Stimulated activated naive CD4-positive, alpha-beta T cell (primary cell): ENCODE results near the gene TSPAN16.

Experiments used
- DNase-seq, 6 experiments: peaks; one replicate each; lab custom pipeline; 2025; lab: John Stamatoyannopoulos, UW

TSPAN16 gene, protein sequence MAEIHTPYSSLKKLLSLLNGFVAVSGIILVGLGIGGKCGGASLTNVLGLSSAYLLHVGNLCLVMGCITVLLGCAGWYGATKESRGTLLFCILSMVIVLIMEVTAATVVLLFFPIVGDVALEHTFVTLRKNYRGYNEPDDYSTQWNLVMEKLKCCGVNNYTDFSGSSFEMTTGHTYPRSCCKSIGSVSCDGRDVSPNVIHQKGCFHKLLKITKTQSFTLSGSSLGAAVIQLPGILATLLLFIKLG

DNA sequence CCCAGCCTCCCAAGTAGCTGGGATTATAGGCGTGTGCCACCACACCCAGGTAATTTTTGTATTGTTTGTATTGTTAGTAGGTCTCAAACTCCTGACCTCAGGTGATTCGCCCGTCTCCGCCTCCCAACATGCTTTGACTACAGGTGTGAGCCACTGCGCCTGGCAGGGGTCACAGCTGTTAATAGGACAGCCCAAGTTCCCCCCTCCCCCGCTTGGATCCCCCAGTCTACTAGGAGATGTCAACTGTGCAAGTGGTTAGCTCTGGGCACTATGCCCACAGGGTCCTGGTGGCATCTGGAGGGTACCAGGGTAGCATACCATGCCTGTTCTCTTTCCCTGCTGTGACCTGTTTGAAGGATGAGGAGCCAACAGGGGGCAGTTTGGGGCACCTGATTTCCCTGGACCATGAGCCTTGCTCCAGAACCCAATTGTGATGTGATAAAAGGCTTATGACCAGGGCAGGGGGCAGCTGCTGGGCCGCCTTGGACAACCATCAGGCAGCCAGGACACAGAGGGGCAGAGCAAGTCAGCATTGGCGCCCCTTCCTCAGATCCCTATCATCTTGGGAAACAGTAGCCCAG lies at the start of gene TSPAN16:
TSPAN16 (plus strand) TSS at position 496 of the 581 bp plus-strand sequence. CDS start 138 bp downstream, outside the sequence.
- DNase-seq, result no peak

DNA sequence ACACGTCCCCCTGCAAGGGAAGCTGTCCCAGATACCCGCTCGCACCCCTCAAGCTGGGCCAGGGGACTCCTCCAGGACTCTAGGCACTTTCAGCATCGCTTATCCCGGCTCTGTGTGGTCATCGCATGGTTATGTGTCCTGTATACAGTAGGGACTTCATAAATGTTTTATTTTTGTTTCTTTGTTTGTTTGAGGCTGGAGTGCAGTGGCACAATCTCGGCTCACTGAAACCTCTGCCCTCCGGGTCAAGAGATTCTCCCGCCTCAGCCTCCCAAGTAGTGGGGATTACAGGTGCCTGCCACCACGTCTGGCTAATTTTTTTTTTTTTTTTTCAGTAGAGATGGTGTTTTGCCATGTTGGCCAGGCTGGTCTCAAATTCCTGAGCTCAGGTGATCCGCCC lies 49.0 kb upstream of the TSPAN16 start:
- DNase-seq, result no peak

DNA sequence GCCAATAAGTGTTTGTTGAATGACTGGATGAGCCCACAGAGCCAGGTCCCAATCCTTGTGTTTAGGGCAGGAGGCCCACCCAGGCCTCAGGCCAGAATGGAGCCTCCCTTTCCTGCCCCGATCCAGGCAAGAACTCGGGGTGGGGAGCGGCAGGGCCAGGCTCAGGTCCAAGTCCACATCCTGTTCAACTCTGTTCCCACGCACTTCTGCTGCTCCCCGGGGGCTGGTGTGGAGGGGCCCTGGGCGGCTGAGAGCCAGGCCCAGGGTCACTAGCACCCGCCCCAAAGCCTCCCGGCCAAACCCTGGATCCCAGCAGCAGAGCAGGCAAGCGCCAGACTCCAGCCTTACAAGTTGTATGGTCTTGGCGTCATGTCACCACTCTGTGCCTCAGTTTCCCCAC lies 48.6 kb upstream of the TSPAN16 start:
- DNase-seq, result no peak

DNA sequence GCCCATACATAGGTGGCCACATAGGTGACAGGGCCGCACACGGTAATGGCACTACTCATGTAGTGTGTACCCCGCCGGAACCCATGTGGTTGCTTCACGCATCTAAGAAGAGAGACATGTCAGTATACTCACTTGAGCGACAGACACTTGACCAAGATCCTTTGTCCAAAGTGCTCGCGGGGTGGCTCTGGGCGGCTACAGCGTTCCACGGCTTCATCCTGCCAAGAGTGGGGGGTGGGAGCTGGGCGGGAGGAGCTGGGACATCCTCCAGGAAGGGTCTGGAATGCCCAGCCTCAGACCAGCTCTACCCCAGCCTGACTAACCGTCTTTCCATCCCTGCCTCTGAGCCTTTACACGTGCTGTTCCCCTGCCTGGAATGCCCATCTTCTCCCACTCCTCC lies 48.0 kb upstream of the TSPAN16 start:
- no peak for DNase-seq

DNA sequence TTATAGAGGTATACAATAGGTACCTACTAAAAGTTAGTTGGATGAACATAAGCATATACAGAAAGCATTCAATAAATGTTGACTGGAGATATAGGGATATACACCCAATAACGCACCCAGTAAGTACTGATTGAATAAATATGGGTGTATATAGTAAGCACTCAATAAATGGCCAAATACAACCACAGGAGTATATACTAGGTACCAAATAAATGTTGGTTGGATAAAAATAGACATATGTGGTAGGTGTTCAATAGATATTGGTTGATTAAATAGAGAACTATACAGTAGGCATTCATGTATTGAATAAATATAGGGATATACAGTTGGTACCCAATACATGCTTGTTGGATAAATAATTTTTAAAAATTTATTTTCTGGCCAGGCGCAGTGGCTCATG lies 47.1 kb upstream of the TSPAN16 start:
- DNase-seq, result no peak

DNA sequence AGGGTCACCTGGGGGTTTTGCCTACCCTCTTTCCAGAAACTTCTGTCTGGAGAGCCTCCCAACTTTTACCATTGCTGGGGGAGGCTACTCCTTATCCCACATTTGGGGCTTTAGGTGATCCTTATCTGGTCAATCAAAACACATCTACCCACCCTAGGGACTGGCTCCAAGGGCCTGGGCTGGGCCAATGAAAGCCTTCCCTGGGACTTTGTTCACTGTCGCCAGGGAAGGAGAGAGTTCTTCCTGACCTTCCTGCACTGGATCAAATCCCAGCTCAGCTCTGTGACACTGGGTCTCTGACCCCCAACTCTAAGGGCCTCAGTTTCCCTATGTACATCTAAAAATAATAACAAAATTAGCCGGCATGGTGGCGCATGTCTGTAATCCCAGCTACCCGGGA lies 44.7 kb upstream of the TSPAN16 start:
- no peak for DNase-seq

DNA sequence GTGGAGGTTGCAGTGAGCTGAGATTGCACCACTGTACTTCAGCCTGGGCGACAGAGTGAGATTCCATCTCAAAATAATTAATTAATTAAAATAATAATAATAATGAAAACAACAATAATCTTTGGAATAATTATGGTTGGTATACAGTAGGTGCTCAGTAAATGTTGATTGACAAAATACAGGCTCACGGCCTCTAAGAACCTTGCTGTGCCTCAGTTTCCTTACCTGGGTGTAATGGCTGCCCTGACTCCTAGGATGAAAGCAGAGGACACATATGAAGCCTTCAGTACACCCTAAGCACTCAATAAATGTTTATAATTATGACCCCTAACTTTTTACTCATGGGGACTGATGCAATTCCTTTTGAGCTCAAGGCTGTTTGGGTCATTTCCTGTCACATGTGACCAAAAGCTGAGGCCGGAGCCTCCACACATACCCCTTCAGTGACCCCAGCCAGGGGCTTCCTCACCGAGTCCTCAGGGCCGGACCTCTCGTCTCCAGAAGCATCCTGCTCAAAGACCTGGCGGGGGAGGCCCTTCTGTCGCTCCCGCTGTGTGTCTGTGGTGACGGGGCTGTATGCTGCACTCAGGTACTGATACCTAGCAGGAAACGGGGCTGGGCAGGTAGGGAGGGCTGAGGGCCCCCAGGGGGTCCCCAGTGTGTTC lies 44.2 kb upstream of the TSPAN16 start:
- no peak for DNase-seq

DNA sequence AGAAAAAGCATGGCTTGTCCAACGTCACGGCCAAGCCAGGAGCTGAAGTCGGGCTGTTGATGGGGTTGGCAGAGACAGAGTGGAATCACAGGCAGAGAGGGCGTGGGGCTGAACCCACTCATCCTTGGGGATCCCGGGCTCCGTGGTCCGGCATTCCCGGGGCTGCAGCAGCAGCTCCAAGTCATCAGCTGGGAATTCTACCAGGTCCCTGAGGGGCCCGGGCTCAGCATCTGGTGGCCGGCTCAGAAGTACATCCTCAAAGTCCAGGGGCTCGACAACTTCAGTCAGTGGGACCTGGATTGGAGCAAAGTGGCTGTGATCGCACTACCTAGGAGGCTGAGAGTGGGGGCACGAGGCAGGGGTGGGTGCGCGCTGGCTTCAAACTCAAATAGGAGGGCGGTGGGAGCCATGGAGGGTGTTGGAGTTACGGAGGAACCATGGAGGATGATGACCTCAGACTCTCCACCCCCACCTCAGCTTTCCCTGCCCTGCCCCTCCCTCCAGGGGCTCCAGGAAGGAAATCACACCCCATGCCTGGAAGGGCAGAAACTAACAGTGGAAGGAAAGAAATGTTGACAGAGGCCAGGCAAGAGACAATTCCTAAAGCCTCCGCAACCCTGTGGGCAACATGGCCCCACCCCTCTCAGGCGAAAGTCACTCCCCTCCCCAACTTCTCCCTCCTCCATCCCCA lies 43.1 kb upstream of the TSPAN16 start:
- DNase-seq, result no peak

DNA sequence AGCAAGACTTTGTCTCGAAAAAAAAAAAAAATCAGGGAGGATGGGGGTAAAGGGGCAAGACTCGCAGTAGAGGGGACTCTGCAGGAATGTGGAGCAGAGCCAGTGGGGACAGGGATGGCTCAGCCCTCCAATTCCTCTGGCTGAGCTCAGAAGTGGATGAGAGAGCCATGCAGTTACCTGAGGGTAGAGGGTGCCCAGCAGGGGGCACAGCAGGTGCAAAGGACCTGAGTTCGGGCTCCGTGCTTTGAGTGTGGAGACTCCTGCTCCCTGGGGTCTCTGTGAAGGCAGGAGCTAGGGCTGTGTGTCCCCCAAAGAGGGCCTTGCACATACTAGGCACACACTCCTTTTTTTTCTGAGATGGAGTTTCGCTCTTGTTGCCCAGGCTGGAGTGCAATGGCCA lies 41.3 kb upstream of the TSPAN16 start:
- no peak for DNase-seq

DNA sequence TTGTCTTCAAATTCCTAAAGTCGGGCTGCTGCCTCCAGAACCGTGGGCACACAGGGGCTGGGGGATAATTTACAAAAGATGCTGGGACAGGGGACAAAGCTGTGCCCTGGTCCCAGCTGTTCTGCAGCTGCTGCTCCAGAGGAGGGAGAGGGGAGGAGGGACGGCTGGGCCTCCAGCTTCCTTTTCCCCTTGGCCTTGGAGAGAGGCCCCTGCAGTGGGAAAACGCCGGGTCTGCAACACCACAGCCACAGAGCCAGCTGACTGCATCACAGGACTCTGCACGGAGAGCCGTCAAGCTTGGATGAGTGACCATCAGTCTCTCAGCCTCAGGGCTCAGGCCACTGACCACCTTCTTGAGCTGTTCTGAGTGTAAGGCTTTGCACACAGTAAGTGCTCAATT lies 39.8 kb upstream of the TSPAN16 start:
- no peak for DNase-seq

DNA sequence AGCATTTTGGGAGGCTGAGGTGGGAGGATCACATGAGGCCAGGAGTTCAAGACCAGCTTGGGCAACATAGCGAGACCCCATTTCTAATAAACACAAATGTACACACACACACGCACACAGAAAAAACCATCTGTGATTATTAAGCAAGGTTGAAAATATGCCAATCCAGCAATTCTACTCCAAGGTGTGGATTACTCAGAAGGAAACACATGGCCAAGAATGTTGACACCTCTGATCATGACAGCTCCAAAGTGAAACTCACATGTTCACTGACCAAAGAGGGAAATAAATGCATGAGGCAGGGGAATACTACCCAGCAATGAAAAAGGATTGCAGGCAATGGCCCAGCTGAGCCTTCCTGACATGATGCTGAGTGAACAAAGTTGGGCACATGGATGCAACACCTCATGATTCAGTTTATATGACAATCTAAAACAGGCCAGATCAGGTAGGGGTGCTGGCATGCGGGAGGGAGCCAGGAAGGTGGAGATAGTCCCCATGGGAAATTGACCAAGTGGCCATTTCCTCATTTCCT lies 38.0 kb upstream of the TSPAN16 start:
- DNase-seq, result no peak

DNA sequence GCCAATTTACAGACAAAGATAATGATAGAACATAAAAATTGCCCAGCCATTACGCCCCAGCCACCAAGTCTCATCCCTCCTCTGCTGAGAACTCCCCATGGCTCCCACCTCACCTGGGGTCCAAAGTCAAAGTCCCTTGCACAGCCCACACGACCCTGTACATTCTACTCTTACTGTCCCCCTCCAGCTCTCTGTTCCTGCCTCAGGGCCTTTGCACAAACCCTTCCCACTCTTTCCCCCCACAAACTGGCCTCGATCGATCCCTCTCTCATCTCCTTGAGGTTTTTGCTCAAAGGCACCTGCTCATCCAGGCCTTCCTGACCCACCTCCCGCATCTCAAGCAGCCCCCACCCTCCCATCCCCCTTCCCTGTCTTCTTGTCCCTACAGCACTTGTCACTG lies 35.0 kb upstream of the TSPAN16 start:
- no peak for DNase-seq

DNA sequence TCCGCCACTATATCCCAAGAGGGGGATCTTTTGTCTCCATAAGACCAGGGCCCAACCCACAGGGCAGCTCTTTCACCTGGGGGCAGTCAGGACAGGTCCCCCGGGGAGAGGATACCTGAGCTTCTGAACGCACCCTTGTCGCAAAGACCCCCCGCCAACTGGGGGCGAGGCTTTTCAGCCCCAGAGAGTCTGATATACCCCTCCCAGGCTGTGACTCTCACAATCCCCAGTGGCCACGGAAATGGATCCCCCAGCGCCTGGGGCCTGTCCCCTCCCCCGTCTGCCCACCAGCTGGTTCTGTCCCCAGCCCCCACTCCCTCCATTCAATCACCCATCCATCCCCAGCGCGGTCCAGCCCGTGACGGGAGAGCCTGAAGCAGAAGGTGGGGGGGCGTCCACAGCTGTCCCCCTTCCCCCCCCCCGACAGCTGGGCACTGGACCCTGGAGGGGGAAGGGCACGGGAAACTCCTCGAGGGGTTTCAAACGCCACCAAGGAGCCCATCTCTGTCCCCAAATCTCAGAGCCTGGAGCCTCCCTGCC lies 34.5 kb upstream of the TSPAN16 start:
- DNase-seq, result no peak

DNA sequence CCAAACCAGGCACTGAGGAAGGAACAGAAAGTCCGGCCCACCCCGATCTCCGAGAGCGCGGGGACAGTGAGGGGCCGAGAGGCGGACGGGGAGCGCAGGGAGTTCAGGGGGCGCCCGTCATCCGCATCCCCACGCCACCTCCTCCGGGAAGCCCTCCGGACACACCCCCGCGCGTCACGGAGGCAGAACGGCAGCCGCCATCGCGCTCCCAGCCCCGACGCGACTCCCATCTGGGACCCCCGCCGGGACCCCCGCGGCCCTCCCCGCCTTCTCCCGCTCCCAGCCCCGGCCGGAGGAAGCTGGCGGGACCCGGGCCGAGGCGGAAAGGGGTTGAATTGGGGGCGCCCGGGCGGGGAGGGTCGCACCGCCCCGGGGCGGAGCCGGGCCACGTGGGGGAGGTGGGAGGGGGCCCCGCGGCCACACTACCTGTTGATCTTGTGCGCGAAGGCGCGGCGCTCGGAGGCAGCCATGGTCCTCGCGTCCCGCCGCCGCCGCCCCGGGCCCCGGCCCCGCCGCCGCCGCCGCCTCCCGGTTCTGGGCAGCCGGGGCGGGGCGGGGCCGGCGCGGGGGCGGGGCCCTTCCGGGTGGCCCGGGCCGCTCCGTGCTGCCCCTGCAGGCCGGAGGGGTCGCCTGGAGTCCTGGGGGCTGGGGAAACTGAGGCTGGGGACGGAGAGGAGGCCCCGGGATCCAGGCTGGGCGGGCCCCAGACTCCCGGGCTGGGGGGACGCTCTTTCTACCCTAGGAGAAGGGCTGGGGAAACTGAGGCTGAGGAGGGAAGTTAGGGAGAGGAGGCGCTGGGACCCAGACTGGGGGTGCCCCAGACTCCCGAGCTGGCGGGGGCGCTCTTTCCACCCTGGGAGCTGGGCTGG lies 33.8 kb upstream of the TSPAN16 start, which contains the start of gene DOCK6:
DOCK6 (minus strand) TSS at position 554 of the 869 bp plus-strand sequence; CDS start at position 470, 84 bp downstream.
- no peak for DNase-seq

DNA sequence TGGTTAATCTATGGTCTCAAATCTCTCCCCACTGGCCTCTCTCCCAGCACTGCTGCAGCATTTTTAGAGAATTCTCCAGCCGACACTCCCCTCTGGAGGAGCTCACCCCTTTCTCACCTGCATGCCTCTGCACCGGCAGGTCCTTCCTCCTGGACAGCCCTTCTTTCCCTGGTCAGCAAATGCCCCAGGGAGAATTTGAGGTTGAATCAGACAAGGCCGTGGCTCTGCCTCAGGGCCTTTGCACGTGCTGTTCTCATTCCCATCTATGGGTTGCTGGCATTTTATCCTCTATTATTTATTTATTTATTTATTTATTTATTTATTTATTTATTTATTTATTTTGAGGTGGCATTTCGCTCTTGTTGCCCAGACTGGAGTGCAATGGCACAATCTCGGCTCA lies 32.2 kb upstream of the TSPAN16 start:
- no peak for DNase-seq

DNA sequence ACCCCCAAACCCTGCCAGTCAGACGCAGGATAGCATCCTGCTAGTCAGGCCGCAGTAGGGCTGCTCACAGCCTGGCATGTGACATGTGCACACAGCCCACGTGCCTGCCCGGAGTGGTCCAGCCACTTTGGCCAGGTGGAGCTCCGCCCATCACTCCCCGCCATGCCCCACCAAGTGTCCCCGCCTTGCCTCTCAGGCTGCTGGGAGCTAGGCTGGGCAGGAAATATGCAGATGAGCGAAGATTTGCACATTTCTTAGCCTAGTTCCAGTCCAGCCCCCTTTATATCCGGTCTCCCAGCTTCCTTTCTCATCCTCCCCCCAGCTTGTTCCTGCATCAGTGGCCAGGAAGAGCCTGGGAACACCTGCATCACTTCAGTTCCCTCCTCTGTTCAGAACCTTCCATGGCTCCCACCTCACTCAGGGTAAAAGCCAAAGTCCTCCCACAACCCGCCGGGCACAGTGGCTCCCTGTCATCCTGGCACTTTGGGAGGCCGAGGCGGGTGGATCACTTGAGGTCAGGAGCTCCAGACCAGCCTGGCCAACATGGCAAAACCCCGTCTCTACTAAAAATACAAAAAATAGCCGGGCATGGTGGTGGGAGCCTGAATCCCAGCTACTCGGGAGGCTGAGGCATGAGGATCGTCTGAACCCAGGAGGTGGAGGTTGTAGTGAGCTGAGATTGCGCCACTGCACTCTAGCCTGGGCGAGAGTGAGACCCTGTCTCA lies 31.3 kb upstream of the TSPAN16 start:
- DNase-seq, result no peak

DNA sequence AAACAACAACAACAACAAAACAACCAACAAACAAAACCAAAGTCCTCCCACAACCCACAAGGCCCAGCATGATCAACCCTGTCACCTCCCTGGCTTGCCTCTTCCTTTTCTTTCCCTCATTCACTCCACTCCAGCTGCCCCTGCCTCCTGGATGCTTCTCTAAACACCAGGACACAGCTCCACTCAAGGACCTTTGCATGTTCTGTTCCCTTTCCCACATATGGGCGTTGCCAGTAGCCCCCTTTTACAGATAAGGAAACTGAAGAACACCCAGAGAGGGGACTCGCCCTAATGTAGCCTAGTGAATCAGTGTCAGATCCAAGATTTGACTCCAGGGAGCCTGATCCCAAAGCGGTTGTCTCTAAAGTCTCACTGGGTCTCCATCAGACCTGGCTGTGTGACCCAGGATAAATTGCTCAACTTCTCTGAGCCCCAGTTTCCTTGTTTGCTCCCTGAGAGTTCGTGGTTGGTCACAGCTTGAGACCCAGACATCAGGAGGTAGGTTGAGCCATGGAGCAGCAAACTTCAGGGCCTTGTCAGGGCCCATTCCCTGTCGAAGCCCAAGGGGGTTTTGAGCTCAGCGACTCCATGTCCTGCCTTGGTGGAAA lies 30.7 kb upstream of the TSPAN16 start:
- DNase-seq, result no peak

DNA sequence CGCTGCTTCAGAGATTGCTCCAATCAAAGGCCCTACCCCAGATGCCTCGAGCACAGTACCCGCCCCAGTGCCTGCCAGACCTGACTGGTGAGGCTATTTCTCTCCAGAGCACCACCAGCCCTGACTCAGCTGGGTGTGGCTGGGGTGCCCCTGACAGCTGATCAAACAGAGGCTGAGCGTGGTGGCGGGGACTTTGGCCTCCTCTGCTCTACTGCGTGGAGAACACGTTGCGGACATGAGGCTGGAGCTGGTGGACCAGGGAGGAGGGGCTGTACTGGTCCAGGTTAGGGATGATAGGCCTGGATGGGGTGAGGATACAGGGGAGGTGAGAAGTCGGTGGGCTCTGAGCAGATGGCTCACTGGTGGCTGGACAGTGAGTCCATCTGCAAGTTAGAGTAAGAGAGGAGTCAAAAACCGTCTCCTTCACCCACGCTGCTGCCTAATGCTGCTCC lies 30.1 kb upstream of the TSPAN16 start:
- DNase-seq, result no peak

DNA sequence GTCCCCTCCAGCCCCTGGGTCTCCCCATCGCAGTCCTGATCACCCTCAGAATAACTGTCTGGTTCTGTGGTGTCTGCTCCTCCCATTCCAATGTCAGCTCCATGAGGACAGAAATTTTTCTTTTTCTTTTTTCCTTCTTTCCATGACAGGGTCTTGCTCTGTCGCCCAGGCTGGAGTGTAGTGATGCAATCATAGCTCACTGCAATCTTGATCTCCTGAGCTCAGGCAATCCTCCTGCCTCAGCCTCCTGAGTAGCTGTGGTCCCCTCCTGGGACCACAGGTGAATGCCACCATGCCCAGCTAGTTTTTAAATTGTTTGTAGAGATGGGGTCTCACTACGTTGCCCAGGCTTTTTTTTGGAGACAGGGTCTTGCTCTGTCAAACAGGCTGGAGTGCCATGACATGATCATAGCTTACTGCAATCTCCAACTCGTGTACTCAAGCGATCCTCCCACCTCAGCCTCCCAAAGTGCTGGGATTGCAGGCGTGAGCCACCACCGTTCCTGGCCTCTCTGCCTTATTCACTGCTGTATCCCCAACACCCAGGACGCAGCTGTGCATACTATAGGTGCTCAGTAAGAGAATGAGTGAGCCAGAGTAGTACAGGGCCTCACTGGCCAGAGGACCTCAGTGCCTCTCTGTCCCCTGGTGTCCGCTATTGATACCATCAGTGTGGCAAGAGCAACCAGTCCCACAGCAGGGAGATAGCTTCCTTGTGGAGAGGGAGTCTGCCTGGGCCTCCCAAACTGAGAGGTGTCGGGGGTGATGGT lies 28.5 kb upstream of the TSPAN16 start:
- DNase-seq, result no peak
